SHP77 treated with DMSO at 0.1 percent for 48 hours (cell line): ENCODE results near the gene ZCCHC7.

ENCODE experiments used
- DNase-seq: peaks from one replicate; lab custom pipeline; 2025; lab: John Stamatoyannopoulos, UW

Gene ZCCHC7

GRCh38 chr9:37339923-37340322, 219.5 kb downstream of the ZCCHC7 start:
- no peak for DNase-seq

DNA sequence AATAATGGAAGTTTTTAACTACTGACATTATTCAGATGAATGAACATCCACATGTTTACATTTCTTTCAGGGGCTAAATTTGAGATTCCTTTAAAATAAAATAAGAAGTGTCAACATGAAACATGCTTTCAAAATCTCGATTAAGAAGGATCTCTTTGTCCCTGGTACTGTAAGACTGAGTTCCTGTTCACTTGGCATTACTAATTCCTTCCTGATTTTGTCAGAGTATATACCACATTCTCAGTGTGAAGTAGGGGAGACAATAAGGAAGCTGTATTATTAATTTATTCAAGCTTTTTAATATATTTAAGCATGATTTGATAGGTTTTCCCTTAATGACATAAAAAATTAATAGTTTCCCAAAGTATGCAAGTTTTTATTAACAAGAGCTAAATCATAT, 220.6 kb downstream of the ZCCHC7 start:
- no peak for DNase-seq

GRCh38 chr9:37341704-37342103, 221.3 kb downstream of the ZCCHC7 start:
- DNase-seq = no peak

- no peak for DNase-seq
These were observed 222.1 kb downstream of the ZCCHC7 start for GRCh38 chr9:37342493-37342892.

DNA sequence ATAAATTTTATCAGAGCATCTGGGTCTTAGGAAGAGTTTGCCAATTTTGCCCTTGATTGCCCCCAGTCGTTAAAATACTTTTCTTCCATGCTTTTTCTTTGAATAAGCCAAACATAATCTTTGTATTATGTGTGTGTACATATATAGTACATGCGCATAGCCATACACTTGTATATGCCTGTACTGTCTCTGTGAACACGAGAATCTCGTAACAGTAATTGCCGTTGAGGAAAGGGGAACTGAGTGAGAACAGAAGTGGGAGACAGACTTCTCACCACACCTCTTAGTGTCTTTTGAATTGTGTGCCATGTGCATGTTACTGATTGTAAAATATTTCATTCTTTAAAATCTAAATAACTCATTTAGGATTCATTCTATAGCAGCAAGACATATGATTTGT, 222.5 kb downstream of the ZCCHC7 start:
- no peak for DNase-seq

DNA sequence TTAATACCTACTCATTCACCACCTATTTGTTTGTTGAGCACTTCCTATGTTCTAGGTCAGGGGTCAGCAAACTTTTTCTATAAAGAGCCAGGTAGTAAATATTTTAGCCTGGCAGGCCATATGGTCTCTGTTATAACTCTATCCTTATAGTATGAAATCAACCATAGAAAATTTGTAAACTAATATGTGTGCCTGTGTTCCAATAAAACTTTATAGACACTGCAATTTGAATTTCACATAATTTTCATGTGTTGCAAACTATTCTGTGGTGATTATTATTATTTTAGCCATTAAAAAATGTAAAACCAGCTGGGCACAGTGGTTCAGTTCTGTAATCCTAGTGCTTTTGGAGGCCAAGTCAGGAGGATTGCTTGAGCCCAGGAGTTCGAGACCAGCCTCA, 223.3 kb downstream of the ZCCHC7 start:
- no peak for DNase-seq

DNA sequence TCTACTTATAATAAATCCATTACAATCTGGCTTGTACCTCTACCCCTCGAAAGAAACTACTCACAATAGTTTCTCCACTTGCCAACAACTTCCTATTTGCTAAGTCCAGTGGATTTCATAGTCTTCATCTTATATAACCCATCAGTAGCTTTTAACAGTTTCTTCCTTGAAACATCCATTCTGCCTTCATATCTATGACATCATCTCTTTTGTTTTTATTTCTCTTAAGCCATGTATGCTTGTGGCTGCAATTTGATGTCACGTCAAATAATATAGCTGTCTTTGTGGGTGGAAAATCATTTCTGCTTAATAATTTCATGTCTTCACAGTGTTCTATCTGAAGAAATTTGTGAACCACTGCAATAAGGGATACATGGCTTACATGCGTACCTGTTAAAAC, 224.7 kb downstream of the ZCCHC7 start:
- no peak for DNase-seq

DNA sequence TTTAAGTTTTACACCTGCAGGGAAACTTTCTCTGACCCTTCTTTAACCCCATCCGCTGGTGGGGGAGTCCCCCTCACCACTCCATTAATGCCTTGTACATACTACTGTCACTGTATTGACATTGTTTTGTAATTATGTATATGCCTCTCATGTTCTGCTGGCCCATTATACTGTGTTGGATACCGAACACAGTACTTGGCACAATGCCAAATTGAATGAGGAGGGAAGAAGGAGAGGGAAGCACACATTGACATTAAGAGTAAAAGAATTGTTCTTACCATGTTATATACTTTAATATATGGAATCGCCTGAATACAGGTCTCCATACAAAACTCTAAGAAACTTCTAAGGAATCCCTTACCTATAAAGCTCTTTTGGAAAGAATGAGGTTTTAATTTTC, 228.5 kb downstream of the ZCCHC7 start:
- no peak for DNase-seq

GRCh38 chr9:37350486-37351190, 230.3 kb downstream of the ZCCHC7 start:
- DNase-seq = no peak

DNA sequence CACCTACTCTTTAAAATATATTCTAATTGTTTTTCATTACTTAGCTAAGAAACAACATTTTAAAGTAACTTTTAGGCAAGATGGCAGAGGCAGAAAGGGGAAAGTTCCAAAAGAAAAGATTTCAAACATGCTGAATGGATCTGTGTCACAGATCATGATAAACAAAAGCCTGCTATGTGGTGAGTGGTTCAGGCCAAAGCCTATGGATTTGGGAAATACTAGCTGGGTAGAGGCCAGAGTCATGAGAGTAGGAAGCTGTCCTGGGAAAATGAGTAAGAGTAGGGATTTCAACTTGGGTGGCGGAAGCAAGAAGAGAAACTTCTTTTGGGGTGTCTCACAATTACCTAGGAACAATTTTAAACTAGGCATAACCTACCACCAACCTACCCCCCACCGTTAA, 233.4 kb downstream of the ZCCHC7 start:
- DNase-seq = no peak

DNA sequence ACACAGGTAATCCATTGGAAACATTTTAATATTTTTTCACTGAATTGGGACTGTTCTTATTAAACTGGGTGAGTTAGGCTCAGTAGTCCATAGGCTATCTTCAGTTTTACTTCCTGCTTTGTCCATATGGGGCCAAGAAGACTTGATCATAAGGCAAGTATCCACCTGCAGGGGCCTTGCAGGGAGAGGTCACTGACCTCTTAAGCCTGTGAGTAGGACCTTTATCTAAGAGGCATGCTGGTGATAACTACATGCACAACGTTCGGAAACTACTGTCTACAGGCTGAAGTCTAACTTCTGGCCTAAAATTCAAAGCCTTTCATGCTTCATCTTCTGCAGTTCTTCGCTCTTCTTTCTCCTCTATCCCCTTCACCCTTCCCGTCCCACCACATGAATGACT, 242.1 kb downstream of the ZCCHC7 start:
- DNase-seq = no peak

DNA sequence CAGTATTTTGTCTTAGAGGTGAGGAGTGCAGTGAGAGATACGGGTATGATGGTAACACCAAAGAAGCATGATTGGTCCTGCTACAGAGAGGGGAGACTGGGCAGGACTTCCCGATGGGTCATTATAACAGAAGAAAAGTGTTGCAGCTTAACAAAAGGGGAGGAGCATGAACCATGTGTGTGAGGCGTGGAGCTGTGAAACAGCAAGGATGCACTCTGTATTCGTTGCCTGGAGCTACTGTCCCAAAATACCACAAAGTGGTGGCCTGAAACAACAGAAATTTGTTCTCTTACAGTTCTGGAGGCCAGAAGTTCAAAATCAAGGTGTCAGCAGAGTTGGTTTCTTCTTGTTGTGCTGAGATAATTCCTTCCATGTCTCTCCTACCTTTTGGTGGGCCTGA, 242.8 kb downstream of the ZCCHC7 start:
- DNase-seq = no peak

GRCh38 chr9:37364136-37364535, 243.8 kb downstream of the ZCCHC7 start:
- no peak for DNase-seq

DNA sequence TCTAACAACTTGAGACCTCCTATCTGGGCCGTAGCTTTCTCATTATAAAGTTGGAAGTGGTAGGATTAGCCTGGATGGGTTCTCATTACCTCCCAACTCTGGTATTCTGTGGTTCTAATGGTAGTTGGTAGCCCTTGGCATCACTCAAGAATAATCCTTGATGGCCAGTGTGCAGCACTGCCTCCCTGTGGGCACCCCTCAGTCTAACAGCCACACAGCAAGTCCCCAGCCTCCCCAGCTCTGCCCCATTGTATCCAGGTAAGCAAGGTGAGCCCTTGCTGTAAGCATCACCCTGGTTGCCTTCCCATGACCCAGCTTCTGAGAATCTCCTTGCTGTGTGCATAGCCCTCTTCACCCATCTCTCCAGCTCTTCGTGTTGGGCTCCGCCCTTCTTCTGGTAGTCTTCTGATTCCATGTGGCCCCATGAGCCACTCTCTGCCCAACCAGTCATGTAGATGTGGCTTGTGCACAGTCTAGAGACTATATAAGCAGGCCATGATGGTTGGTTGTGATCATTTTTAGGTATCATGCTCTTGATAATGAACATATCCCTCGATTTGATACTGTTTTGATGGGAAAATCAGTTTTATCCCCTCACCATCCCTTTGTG, 244.5 kb downstream of the ZCCHC7 start:
- DNase-seq = no peak

DNA sequence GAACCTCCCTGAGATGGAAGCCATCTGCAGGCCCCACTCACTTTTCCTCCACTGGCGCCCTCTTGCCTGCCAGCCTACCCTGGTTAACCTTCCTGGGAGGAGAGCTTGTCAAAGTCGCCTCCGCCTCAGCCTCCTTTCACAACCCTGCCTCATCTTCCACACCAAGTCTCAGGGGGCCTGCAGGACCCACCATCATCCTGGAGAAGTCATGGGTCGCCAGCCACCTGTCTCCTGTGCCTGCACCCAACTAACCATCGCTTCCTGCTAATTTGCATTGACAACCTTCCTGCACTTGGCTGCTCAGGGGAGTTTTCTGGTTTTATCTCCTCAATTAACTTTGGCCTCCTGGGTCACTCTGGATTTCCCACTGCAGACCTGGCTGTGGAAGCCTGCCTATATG, 249.3 kb downstream of the ZCCHC7 start:
- no peak for DNase-seq

GRCh38 chr9:37370282-37370681, 249.9 kb downstream of the ZCCHC7 start:
- DNase-seq = no peak

DNA sequence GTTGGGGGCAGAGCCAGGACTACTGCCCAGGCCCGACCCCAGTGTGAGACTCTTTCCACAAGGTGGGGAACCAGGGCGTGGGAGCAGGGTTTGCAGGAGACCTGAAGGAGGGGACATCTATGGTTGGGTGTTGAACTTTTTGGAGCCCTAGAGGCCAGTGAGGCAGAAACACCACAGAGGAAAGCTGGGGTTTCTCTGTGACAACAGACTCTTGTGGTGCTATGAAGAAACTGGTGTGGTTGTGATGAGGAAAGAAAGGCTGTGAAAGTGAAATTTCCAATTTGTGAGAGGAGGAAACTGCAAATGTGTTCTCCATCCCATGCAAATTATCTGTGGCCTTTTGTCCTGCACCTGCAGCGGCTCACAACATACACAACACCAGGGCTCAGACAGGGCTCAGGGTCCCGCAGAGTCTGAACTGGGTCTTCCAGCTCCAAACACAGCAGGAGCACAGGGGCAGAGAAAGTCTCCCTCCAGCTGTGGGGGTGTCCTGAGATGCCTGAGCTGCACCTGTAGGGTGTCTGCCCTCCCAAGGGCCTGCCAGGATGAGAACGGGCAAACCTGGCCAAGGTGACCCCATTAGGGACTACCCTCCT, 250.7 kb downstream of the ZCCHC7 start:
- DNase-seq = no peak

GRCh38 chr9:37371565-37372464, 251.4 kb downstream of the ZCCHC7 start:
- DNase-seq = no peak

DNA sequence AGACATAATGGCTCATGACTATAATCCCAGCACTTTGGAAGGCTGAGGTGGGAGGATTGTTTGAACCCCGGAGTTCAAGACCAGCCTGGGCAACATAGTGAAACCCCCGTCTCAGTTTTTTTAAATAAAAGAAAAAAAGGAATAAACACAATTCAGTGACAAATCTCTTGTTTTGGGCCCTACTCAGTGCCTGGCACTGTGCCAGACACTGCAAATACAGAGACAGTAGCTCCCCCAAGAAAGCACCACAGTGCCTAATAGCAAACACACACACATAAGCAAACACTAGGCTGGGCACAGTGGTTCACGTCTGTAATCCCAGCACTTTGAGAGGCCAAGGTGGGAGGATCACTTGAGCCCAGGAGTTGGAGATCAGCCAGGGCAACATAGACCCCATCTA, 252.5 kb downstream of the ZCCHC7 start:
- no peak for DNase-seq

- DNase-seq = no peak
These were observed 253.2 kb downstream of the ZCCHC7 start for GRCh38 chr9:37373621-37374020.

- no peak for DNase-seq
These were observed 254.5 kb downstream of the ZCCHC7 start for GRCh38 chr9:37374892-37375291.
